K562 (cell line): ENCODE results near the gene PRF1. TPM values are rescaled to one million over a fixed set of nuclear protein-coding genes. Genes with fewer than 3 reads are reported as not detected.
A peak's percentile ranks its signal among the peaks of the same experiment; 100 is the strongest.

Experiments used
- BRF2 ChIP-seq: IDR thresholded peaks from 3 replicates; pipeline ENCODE4 v1.6.1; 2011; ENCODE audit warnings: borderline replicate concordance, mild to moderate bottlenecking; ENCODE audit not compliant: insufficient read length, insufficient read depth
- C11orf30 ChIP-seq: fragments of 450-650 bp; IDR thresholded peaks from 2 replicates; pipeline ENCODE4 v1.6.1; 2016; ENCODE audit warnings: low read depth, mild to moderate bottlenecking
- CTBP1 ChIP-seq: fragments of 450-650 bp; IDR thresholded peaks from 2 replicates; pipeline ENCODE4 v1.6.1; 2016; ENCODE audit warnings: borderline replicate concordance
- FIP1L1 ChIP-seq: fragments of 200-400 bp; formaldehyde crosslinking; IDR thresholded peaks from 2 replicates; pipeline ENCODE4 v1.6.1; 2018; ENCODE audit warnings: mild to moderate bottlenecking, low read depth, low read length; ENCODE audit not compliant: poor library complexity, severe bottlenecking
- IRF1 ChIP-seq: sonication (generic); formaldehyde crosslinking; IDR thresholded peaks from 2 replicates; pipeline ENCODE4 v1.8.0; 2022; ENCODE audit warnings: missing genetic modification reagents, mild to moderate bottlenecking, borderline replicate concordance
- JUND ChIP-seq, 2 experiments: IDR thresholded peaks; 2 replicates in 1 of 2; 3 replicates in 1 of 2; pipeline ENCODE4 v1.6.1; 2011; ENCODE audit warnings: borderline replicate concordance in 2 of 2, low read depth in 2 of 2, low read length in 2 of 2, improper control_type of control experiment in 1 of 2, missing biosample characterization in 1 of 2, missing genetic modification characterization in 1 of 2, missing genetic modification reagents in 1 of 2
- MCM5 ChIP-seq: fragments of 450-650 bp; IDR thresholded peaks from 2 replicates; pipeline ENCODE4 v1.6.1; 2016; ENCODE audit warnings: low read depth
- MYBL2 ChIP-seq, 2 experiments: fragments of 450-650 bp in 1 of 2; sonication (generic) in 1 of 2; formaldehyde crosslinking in 1 of 2; IDR thresholded peaks; 2 replicates each; pipeline versions ENCODE4 v1.6.1 to v1.8.1; 2017 to 2022; ENCODE audit warnings: borderline replicate concordance in 1 of 2, inconsistent platforms in 1 of 2, low read depth in 1 of 2, mild to moderate bottlenecking in 1 of 2, missing genetic modification reagents in 1 of 2, moderate library complexity in 1 of 2
- NFATC3 ChIP-seq: fragments of 450-650 bp; IDR thresholded peaks from 2 replicates; pipeline ENCODE4 v1.6.1; 2017; ENCODE audit warnings: mild to moderate bottlenecking
- NR1H2 ChIP-seq: sonication (generic); formaldehyde crosslinking; IDR thresholded peaks from 2 replicates; pipeline ENCODE4 v1.4.0; 2020; ENCODE audit warnings: mild to moderate bottlenecking, missing genetic modification reagents
- NUFIP1 ChIP-seq: fragments of 450-650 bp; IDR thresholded peaks from 2 replicates; pipeline ENCODE4 v1.6.1; 2018; ENCODE audit not compliant: partially characterized antibody
- PATZ1 ChIP-seq: fragments of 250-450 bp; sonication (Bioruptor Pico); IDR thresholded peaks from 2 replicates; pipeline ENCODE4 v1.5.0; 2020; ENCODE audit warnings: mild to moderate bottlenecking, borderline replicate concordance
- RBBP5 ChIP-seq: fragments of 200-600 bp; sonication (generic); IDR thresholded peaks from 2 replicates; pipeline ENCODE4 v1.6.1; 2012; ENCODE audit warnings: borderline replicate concordance, mild to moderate bottlenecking, low read length, control low read depth, inconsistent platforms; ENCODE audit not compliant: insufficient read depth, poor library complexity, severe bottlenecking
- RFX5 ChIP-seq: IDR thresholded peaks from 2 replicates; pipeline ENCODE4 v1.6.1; 2011; ENCODE audit warnings: low read depth, mild to moderate bottlenecking, improper control_type of control experiment, low read length
- SNRNP70 ChIP-seq: fragments of 200-400 bp; formaldehyde crosslinking; optimal IDR thresholded peaks from 2 replicates; pipeline ENCODE3; 2017; ENCODE audit warnings: low read depth, low read length
- TBL1XR1 ChIP-seq, 2 experiments: IDR thresholded peaks; 2 replicates each; pipeline ENCODE4 v1.6.1; 2012; ENCODE audit warnings: improper control_type of control experiment in 2 of 2, low read length in 2 of 2, mild to moderate bottlenecking in 1 of 2
- ZNF717 ChIP-seq: fragments of 250-450 bp; sonication (Bioruptor Pico); IDR thresholded peaks from 2 replicates; pipeline ENCODE4 v1.5.0; 2021
- polyA plus RNA-seq, 8 experiments: library from polyadenylated mRNA; depleted of rRNA in 4 of 8; stranded (reverse) in 5 of 8; unstranded in 3 of 8; fragments of >200 nt; fragmentation: Nextera tagmentation in 2 of 8; fragmentation: Illumina TruSeq in 1 of 8; extraction: Ambion mirVana in 2 of 8; extraction: Trizol in 1 of 8; gene quantifications; 2 replicates each; pipeline versions ENCODE4 v1.2.1 to v1.2.3, GENCODE V29; 2011 to 2014; ENCODE audit warnings: inconsistent platforms in 1 of 8, missing spikeins in 1 of 8
- total RNA-seq, 7 experiments: library from RNA; depleted of rRNA in 6 of 7; stranded (reverse); fragments of >200 nt in 6 of 7; fragmentation: Illumina TruSeq in 2 of 7; extraction: Trizol in 2 of 7; gene quantifications; 2 replicates each; pipeline versions ENCODE4 v1.2.1 to v1.2.3, GENCODE V29; 2011 to 2021; ENCODE audit warnings: low replicate concordance in 1 of 7
- TF ChIP-seq, protein P1 (sequence below), 2 experiments: fragments of 200-800 bp in 1 of 2; sonication (Bioruptor generic) in 1 of 2; sonication (generic) in 1 of 2; formaldehyde crosslinking in 1 of 2; IDR thresholded peaks in 1 of 2; conservative IDR thresholded peaks in 1 of 2; 2 replicates each; pipeline versions ENCODE4 v1.5.0 to v1.6.1; 2016 to 2020; ENCODE audit warnings: missing compliant biosample characterization in 1 of 2, missing genetic modification characterization in 1 of 2, missing genetic modification reagents in 1 of 2

PRF1 gene
- total and polyA plus RNA-seq, 9 of the 15 experiments (the other 6 are each of a cell fraction or from before 2014, with no cell fraction given) = 3.8 to 8.6 (median 6.3) TPM

- 0 out of 2 replicates have a peak, but pooled peaks have one; percentile 51 for TF ChIP-seq JUND (IDR thresholded peaks at IDR 0.05; ENCODE audit: borderline replicate concordance, low read depth, low read length)
- peak; percentile 10; the same call in 1 of the 3 replicates for TF ChIP-seq JUND (tag; IDR thresholded peaks at IDR 0.05; ENCODE audit: borderline replicate concordance, low read depth, low read length)
- no peak for TF ChIP-seq SNRNP70
- 0 out of 2 replicates have a peak, but pooled peaks have one; percentile 9 for TF ChIP-seq CTBP1
- TF ChIP-seq, protein P1, sequence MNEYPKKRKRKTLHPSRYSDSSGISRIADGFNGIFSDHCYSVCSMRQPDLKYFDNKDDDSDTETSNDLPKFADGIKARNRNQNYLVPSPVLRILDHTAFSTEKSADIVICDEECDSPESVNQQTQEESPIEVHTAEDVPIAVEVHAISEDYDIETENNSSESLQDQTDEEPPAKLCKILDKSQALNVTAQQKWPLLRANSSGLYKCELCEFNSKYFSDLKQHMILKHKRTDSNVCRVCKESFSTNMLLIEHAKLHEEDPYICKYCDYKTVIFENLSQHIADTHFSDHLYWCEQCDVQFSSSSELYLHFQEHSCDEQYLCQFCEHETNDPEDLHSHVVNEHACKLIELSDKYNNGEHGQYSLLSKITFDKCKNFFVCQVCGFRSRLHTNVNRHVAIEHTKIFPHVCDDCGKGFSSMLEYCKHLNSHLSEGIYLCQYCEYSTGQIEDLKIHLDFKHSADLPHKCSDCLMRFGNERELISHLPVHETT (CRISPR knock-in tag; conservative IDR thresholded peaks at IDR 0.05 in 1 of 2, IDR thresholded peaks at IDR 0.05 in 1 of 2) = 0 out of 4 replicates have a peak, but pooled peaks of 1 of the 2 experiments have one; percentile 5
- no peak for TF ChIP-seq ZNF717 (CRISPR knock-in tag)
- TF ChIP-seq FIP1L1 = no peak
- TF ChIP-seq MYBL2 (IDR thresholded peaks at IDR 0.05; ENCODE audit: low read depth) = no peak
- TF ChIP-seq MYBL2 (CRISPR knock-in tag; IDR thresholded peaks at IDR 0.05; ENCODE audit: borderline replicate concordance) = no peak
- no peak for TF ChIP-seq NR1H2
- peak; percentile 74 for TF ChIP-seq C11orf30
- no peak for TF ChIP-seq NUFIP1
- no peak for TF ChIP-seq TBL1XR1 (IDR thresholded peaks at IDR 0.05; ENCODE audit: low read length in 2 of 2)
- TF ChIP-seq IRF1 (CRISPR knock-in tag) = no peak
- no peak for TF ChIP-seq NFATC3
- TF ChIP-seq MCM5 = no peak
- TF ChIP-seq RFX5 = no peak
- TF ChIP-seq BRF2 = no peak
- TF ChIP-seq PATZ1 (CRISPR knock-in tag) = no peak
- TF ChIP-seq RBBP5 = peak; percentile 11
Observed at GRCh38 chr10:70589762-70590654, 12.5 kb downstream of the PRF1 start (continued).
